ENCODE data around the gene ECE1. TPM values are rescaled to one million over a fixed set of nuclear protein-coding genes. Genes with fewer than 3 reads are reported as not detected.

Gene ECE1
- total RNA-seq, 4 donors from 2014 or later, result 74.5 to 146 (median 97.2) TPM

DNA sequence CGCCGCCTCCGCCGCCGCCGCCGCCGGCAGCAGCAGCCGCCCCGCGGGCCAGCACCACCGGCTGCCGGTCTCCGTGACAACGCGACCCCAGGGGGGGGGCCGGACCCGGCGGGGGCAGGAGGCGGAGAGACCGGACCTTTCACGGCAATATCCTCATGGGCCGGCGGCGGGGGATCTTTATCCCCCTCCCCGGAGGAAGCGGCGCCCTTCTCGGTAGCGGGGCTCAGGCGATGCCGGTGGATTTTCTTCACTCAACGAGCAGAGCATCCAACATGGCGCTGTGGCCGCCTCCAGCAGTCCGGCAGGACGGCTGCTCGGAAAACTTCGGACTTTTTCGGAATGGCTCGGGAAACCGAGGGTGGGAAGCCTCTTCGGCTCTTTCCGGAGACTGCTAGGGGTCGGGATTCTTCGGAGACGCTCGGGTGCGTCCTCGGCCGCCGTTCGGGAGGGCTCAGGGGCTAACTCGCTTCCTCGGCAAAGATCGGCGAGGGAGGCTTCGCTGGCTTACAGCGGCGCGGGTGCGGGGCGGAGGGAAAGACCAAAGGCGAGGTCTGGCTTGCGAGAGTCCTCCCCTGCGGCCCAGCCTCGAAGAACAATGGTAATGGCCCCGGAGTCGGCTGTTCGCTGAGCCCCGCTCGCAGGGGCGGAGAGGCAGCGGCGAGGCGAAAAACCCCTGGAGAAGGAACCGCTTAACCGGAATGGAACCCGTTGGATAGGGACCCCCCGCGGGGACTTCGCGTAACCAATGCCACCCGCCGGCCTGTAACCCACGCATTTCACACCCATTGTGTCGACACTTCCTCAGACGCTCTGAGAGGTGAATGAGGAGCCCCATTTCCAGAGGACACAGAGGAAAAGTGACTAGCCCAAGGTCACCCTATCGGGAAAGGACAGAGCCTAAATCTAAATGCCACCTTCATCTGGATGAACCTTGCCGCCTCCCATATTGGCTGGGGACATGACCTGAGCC, 113.4 kb downstream of the ECE1 start, which contains the start of gene EIF4G3:
EIF4G3 (minus strand) TSS at position 312 of the 970 bp plus-strand sequence. CDS start 174,155 bp downstream, outside the sequence.
- intact Hi-C loops (cut with DNase I), result no loop called here

DNA sequence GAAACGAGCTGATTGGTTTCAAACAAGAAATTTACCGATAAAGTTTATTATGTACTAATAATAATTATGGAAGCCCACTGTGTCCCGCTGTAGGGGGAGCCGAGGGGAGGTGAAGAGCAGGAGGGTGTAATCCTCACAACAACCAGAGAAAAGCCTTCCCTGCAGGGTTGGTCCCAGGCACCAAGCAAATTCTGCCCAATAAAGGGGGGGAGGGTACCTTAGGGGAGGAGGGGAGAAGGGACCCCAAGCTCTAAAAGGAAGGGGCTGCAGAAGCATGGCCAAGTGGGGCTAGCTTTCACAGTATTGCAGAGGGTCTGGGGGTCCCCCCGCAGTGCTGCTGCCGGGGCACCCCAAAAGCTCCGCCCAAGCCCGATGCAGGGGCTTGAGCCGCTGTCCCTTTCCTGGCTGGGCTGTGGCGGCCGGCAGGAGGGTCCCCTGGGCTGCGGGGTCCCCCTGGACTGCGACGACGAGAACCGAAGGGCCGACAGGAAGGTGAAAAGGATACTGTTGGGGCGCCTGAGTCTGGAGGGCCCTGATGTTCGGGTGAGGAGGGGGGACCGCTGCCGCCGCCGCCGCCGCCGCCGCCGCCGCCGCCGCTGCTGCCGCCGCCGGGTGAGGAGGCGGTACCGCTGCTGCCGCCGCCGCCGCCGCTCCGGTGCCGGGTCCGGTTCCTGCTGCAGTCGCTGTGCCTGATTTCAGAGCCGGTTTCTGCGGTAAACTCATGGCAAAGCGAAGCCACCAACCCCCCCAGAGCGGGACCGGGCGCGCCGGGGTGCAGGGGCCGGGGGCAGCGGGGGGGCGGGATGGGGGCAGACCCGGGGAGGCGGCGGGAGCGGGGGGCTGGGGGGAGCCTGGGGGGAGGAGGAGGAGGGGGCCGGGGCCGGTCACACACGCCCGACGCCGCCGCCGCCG, 114.3 kb downstream of the ECE1 start:
- H3K27me3 ChIP-seq, result no peaks in the 10 kb centered on the region
- H3K27ac ChIP-seq, result peak overlapping the region; percentile 89 to 96 (median 92)
- H3K9me3 ChIP-seq, result no peaks in the 10 kb centered on the region
- DNase-seq, result peak; percentile 37 to 51
- TF ChIP-seq POLR2A (IDR thresholded peaks at IDR 0.05), result no peak
- TF ChIP-seq, protein P1, sequence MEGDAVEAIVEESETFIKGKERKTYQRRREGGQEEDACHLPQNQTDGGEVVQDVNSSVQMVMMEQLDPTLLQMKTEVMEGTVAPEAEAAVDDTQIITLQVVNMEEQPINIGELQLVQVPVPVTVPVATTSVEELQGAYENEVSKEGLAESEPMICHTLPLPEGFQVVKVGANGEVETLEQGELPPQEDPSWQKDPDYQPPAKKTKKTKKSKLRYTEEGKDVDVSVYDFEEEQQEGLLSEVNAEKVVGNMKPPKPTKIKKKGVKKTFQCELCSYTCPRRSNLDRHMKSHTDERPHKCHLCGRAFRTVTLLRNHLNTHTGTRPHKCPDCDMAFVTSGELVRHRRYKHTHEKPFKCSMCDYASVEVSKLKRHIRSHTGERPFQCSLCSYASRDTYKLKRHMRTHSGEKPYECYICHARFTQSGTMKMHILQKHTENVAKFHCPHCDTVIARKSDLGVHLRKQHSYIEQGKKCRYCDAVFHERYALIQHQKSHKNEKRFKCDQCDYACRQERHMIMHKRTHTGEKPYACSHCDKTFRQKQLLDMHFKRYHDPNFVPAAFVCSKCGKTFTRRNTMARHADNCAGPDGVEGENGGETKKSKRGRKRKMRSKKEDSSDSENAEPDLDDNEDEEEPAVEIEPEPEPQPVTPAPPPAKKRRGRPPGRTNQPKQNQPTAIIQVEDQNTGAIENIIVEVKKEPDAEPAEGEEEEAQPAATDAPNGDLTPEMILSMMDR (IDR thresholded peaks at IDR 0.05), result peak in 3 of 6 experiments; percentile 5 to 18 (median 5)
- intact Hi-C loops (cut with DNase I), result no loop called here
- 0 to 1% methylated on average over 15 to 17 of the region's 69 CpGs for WGBS, 2 donors
- peaks cover 21 to 32% of the 10 kb centered on the region in 2 donors for H3K4me1 ChIP-seq
- peak overlapping the region; percentile 17 to 85 (median 77) for H3K4me3 ChIP-seq (replicated peaks in 1 of 3)
- no peaks in the 10 kb centered on the region for H3K36me3 ChIP-seq

More for the DNA sequence above, 113.4 kb downstream of the ECE1 start, which contains the start of gene EIF4G3:
- WGBS, 2 donors, result 5 to 6% methylated on average over 36 to 44 of the region's 90 CpGs
- no peaks in the 10 kb centered on the region for H3K36me3 ChIP-seq
- H3K4me3 ChIP-seq (replicated peaks in 1 of 3), result peak within 1 kb of the TSS; percentile 17 to 85 (median 77)
- peak within 1 kb of the TSS; percentile 89 to 96 (median 92) for H3K27ac ChIP-seq
- TF ChIP-seq, protein P1 (IDR thresholded peaks at IDR 0.05), result no peak
- peak in 1 of 2 donors; percentile 86 for TF ChIP-seq POLR2A (IDR thresholded peaks at IDR 0.05)
- H3K4me1 ChIP-seq, result peaks cover 11 to 23% of the 10 kb centered on the region in 2 donors
- peak; percentile 98 to 99 for DNase-seq
- H3K9me3 ChIP-seq, result no peaks in the 10 kb centered on the region
- no peaks in the 10 kb centered on the region for H3K27me3 ChIP-seq

DNA sequence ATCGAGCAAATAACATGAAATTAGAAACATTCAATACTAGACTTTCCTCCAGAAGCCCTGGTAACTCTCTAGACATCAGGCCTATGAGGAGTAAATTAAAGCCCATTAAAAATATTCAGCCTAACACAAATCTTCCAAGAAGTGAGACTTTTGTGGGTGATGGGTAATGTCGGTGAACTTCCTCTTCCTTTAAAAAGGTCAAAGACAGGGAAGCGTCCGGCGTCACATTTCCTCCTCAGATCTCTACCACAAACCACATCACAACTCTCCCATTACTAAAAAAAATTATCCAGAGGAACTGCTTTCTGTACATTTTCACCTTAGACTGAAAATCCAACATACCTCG, 115.0 kb downstream of the ECE1 start:
- 0% methylated on average over 6 of the region's 6 CpGs for WGBS, 2 donors
- Histone ChIP-seq H3K4me3 (replicated peaks in 1 of 3) (peak overlapping the region; percentile 17 to 85 (median 77)), H3K4me1 (peaks cover 26 to 33% of the 10 kb centered on the region in 2 donors), H3K27ac (peak overlapping the region; percentile 89 to 96 (median 92)), H3K9me3 (no peaks in the 10 kb centered on the region), H3K36me3 (no peaks in the 10 kb centered on the region), H3K27me3 (no peaks in the 10 kb centered on the region)
- intact Hi-C loops (cut with DNase I), result no loop called here
- DNase-seq, result peak; percentile 28 to 35
- TF ChIP-seq, protein P1 (IDR thresholded peaks at IDR 0.05), result no peak
- TF ChIP-seq POLR2A (IDR thresholded peaks at IDR 0.05), result peak in 1 of 2 donors; percentile 34

DNA sequence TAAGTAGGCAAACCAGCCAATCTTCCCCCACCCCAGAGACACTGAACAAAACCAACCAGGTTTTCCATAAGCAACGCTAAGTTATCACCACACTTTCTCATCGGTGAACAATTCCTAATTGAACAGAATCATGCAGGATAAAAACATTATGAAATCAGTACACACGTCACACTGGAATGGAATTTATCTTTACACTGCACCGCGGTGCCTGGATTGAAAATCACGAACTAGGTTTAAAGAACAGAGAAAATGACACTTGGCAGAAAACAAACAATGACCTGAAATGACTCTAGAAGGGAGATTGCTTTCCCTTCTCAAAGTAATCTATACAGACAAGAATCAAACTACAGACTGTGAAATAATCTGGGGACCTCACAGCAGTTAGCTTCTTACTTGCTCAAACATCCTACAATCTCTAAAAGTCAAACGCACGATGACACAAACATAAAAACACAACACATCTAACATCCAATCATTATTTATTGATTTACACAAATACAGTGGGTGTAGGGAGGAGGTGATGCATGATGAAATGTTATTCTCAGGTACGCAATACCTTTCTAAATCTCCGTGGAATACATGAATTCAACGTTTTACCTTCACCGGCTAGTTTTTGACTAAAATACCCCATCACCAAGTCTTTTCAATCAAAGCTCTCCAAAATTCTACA, 115.5 kb downstream of the ECE1 start:
- Histone ChIP-seq H3K4me3 (replicated peaks in 1 of 3) (peak overlapping the region; percentile 17 to 85 (median 77)), H3K36me3 (no peaks in the 10 kb centered on the region), H3K9me3 (no peaks in the 10 kb centered on the region), H3K27me3 (no peaks in the 10 kb centered on the region), H3K27ac (peak overlapping the region; percentile 89 to 96 (median 92)), H3K4me1 (peaks cover 28 to 33% of the 10 kb centered on the region in 2 donors)
- DNase-seq, result no peak
- WGBS, 2 donors, result 9% methylated on average over 12 of the region's 12 CpGs
- TF ChIP-seq POLR2A (IDR thresholded peaks at IDR 0.05), result no peak
- TF ChIP-seq, protein P1 (IDR thresholded peaks at IDR 0.05), result no peak
- intact Hi-C loops (cut with DNase I), result no loop called here
